Fibroblast of lung (primary cell): ENCODE measurements around the gene ZNF423.
A peak's percentile ranks its signal among the peaks of the same experiment; 100 is the strongest.

Source experiments
- EZH2 ChIP-seq: IDR thresholded peaks from 2 replicates; pipeline ENCODE4 v1.5.1; 2012; ENCODE audit warnings: low read length, control low read depth, mild to moderate bottlenecking; ENCODE audit errors: missing control alignments
- TF ChIP-seq, protein P1 (sequence below), 2 donors: IDR thresholded peaks in 1 of 2; conservative IDR thresholded peaks in 1 of 2; 1 replicate in 1 of 2; 2 replicates in 1 of 2; pipeline ENCODE4 v1.5.1; 2011 to 2012; ENCODE audit warnings: low read length in 2 of 2, control low read depth in 1 of 2, inconsistent platforms in 1 of 2, low read depth in 1 of 2, mild to moderate bottlenecking in 1 of 2

DNA sequence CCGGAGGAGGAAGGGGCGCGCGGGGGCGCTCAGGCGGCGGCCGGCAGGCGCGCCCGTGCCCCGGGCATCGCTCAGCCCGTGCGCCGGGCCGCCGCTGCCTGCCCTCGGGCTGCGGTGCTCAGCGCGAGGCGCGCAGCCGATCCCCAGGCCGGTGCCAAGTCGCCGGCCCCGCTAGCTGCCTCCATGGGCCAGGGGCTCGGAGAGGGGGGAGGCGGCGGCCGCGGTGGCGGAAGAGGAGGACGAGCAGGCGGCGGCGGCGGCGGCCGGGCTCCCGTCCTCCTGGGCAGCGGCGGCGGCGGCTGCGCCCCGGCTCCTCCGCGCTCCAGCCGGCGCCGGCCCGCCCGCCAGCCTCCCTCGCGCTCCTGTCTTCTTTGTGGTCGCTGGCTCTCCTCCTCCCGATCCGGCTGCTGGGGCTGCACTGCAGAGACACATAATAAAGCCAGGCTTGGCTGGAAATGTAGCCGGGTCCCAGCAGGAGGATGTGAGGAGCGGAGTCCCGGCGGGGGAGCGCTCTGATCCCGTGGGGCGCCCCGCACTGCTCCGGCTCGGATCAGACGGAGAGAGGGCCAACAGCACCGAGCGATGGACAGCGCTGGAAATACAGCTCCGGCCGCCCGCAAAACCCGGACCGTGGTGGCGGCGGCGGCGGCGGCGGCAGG, 889 bp upstream of the ZNF423 start:
- TF ChIP-seq, protein P1, sequence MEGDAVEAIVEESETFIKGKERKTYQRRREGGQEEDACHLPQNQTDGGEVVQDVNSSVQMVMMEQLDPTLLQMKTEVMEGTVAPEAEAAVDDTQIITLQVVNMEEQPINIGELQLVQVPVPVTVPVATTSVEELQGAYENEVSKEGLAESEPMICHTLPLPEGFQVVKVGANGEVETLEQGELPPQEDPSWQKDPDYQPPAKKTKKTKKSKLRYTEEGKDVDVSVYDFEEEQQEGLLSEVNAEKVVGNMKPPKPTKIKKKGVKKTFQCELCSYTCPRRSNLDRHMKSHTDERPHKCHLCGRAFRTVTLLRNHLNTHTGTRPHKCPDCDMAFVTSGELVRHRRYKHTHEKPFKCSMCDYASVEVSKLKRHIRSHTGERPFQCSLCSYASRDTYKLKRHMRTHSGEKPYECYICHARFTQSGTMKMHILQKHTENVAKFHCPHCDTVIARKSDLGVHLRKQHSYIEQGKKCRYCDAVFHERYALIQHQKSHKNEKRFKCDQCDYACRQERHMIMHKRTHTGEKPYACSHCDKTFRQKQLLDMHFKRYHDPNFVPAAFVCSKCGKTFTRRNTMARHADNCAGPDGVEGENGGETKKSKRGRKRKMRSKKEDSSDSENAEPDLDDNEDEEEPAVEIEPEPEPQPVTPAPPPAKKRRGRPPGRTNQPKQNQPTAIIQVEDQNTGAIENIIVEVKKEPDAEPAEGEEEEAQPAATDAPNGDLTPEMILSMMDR (conservative IDR thresholded peaks at IDR 0.05 in 1 of 2, IDR thresholded peaks at IDR 0.05 in 1 of 2; ENCODE audit: low read depth in 1 of 2, low read length in 2 of 2), result peak; percentile 10 to 35
- no peak for TF ChIP-seq EZH2
